HG03064 (cell line): ENCODE measurements around the gene AKR1B1.

ENCODE experiments used
- ATAC-seq: cut with Tn5 transposase; IDR thresholded peaks from one replicate; pipeline ENCODE4 v1.9.1; 2021; ENCODE audit warnings: low read depth; ENCODE audit not compliant: unreplicated experiment

Gene AKR1B1

DNA sequence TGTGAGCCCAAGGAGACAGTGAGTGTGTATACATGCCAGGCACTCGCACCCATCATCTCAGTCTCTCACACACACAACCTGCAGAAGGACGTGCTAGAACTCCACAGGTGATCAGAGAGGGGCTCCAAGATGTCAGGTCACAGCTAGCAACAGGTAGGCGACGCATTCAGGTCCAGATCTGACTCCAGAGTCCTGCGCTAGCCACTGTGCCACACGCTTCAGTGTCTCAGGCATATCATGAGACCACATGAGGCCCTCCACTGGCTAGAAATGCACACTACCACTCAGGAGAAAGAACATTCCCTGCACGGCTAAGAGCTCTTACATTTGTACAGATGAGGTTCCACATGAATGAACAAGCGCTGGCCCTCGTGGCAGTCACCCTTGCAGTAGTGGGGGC lies 11.5 kb downstream of the AKR1B1 start:
- ATAC-seq = no peak

DNA sequence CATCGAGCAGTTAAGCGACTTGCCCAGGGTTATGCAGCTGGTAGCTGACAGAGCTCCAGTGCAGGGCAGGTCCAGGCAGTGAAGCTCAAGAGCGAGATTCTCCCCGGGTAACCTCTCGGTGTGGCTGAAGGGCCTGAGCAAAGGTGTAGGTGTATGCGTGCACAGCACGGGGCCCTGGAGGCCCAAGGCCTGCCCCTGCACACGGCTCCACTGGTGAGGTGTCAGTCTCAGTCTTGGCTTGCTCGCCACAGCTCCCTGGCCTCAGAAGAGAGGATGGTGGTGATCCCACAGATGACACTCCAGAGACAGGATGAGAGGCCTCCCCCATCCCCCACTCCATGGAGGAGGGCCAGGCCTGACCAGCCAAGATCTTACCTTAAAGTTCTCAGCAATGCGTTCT lies 12.0 kb downstream of the AKR1B1 start:
- ATAC-seq = no peak

DNA sequence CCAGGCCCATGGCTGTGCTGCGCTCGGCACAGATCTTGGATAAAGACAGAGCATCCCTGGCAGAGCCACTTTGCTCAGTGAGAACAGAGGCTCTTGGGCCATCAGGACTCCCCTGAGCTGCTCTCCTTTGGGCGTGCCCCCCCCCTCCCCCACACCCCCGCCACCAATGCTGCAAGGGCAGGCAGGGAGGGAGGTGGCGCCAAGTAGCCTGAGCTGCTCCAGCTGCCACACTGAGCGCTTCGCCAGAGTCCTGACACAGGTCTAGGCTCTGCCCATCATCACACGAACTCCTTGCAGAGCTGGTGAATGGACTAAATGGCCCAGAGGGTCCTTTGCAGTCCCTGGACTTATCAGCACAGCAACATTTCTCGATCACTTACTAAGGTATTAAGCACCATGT lies 12.5 kb downstream of the AKR1B1 start:
- no peak for ATAC-seq

DNA sequence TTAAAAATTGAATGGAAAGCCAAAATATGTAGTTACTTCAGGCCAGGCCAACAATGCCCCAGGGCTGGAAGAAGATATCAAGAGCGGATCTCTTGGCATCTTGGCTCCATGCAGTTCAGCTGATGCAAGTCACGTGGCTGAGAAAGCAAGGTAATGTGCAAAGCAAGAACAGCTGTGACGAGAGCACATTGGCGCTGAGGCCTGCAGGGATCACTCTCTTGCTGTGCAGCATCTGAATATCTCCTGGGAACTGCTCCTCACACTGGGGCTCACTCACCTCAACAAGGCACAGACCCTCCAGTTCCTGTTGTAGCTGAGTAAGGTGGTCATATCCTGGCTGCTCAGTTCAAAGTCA lies 14.0 kb downstream of the AKR1B1 start:
- no peak for ATAC-seq

DNA sequence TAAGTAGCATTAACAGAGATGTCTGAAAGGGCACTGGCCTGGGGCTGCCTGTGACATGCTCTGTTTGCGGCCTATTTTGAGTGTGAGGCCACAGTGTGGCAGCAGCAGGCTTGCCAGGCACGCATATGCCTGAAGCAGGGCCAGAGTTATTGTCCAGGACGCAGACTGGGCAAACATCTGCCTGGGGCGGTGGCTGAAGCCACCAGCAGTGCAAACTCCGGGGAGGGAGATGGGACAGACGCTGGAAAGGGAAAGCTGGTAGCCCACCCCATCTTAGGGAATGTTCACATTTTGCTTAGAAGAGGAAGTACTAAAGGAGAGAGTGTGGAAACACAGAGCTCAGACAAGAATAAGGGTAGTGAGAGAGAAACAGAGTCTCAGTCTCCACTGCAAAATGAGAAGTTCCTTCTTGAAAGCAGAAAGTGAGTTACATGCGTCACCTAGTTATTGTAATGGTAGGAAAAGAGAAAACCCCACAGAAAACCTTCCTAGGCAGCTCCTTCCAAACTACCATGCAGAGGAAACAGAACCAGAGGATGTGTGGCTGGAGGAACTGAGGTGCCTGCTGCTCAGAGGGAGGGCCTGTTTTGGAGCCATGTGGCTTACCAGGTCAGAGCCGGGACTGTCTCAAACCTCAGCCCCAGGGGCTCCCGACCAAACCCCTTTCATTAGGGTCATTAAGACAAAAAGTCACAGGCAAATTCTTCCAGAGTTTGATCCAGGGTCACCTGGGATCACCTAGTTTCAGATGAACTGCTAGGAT lies 14.5 kb downstream of the AKR1B1 start:
- ATAC-seq = no peak

DNA sequence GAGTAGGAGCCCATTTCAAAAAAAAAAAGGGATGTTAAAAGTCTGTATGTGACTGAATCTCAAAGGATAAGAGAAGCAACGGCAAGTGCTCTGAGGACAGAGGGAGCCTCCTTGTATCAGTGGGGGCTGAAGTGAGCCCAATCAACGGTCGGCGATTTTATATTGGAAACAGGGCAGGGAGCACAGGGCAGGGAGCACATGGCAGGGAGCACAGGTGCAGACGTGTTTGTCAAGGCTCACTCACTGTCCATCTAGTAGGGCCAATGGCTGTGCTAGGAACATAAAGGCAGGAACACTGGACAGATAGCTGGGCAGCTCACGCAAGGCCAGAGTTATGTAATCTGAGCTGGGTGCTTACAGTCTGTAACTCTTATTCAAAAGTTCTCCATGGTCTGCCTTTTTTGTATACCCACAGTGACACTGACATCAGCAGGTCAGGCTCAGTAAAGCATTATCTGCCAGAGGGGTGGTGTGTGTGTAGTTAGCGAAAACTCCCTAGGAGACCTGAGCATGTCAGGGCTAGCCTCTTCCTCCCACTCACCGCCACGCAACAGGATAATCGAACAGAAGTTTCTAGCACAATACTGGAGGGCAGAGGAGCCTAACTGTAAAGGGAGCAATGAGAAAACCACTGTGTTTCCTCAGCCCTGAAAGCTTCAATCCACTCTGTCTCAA lies 15.4 kb downstream of the AKR1B1 start:
- no peak for ATAC-seq

DNA sequence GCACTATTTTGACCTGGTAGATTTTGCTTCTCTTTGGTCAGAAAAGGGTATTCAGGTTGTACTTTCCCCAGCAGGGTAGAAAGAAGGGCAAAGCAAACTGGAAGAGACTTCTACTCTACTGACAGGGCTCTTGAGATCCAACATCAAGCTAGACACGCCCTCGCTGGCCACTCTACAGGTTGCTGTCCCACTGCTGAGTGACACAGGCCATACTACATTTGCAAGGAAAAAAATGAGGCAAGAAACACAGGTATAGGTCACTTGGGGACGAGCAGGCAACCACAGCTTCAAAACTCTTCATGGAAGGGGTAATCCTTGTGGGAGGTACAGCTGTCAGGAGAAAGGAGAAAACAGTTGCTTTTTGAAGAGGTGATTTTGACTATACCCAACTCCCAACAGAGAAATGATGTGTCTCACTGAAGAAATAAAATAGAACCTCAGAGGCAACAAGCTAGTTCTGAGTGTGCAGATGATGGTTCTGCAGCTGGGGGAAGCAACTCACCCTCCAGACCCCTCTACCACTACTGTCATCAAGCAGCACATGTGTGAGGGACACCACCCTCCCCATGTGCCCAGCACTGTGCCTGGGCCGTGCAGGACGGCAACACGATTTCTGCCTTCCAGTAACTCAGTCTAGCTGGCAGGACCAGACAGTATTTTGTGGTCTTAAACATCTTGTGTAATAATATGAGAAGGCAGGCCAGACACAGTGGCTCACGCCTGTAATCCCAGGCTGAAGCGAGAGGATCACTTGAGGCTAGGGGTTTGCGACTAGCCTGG lies 16.3 kb downstream of the AKR1B1 start:
- no peak for ATAC-seq

DNA sequence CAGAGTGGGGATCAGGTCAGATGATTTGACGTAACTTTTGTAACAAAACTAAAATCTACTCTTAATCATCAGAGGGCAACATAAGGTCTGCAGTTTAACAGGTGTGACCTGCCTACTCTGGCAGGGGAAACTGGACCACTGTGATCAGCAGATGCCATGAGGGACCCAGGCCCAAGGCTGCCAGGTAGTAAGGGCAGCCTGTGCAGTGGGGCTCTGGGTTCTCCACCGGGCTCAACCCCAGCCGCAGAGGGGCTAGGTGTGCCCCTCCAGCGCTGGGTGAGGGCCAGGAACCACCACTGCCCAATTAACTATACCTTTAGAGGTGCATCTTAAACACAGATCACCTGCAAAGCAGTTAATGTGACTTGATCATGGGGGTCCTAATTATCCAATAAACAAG lies 17.6 kb downstream of the AKR1B1 start:
- no peak for ATAC-seq

DNA sequence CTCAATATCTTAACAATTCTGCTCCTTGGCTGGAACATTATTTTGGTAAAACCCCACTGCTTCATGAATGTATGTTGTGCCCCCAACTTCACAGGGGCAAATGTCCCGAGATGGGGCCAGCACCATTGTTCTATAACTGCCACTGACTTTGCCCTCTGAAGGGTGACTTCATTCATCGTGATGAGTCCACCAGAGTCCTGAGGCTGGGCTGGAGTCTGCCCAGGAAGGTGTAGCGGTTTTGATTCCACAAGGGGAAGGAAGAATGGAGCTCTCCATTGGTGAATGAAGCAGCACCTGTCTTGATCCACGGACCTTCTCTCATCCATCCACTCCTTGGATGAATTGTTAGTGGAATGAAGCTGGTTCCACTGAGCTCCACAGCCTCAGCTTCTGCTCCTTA lies 18.4 kb downstream of the AKR1B1 start:
- ATAC-seq = no peak

DNA sequence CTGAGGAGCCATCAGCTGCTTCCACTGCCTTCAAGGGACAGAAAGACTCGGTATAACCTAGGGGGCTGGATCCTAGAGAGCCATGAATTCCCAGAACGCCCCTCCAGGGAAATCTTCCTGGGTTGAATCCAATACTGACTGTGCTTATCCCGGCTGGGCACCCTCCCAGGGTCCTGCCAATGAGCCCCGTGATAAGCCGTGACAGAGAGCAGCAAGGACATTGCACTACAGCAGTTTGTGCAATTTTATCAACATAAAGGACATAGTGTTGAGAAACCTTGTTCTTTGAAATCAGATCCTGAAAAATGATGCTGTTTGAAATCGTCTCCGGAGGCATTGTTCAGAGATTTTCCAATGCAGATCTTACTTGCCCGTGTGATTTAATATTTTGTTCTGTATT lies 18.8 kb downstream of the AKR1B1 start:
- ATAC-seq = no peak

DNA sequence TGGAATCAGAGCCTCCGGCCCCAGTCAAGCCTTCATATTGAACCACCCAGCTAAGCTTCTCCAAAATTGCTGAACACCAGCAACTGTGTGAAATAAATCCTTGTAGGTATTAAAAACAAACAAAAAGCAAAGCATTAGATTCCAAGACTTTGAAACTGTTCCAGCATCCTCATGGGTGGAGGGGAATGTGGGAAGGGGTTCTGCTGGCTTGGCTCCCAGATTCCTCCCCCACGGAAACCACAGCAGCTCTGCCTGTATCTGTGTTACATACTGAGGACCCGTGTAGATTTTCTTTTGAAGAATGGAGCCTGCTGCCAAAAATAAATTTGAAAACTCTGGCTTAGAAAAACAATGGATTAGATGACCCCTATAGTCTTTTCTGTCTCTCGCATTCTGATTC lies 20.0 kb downstream of the AKR1B1 start:
- ATAC-seq = no peak

DNA sequence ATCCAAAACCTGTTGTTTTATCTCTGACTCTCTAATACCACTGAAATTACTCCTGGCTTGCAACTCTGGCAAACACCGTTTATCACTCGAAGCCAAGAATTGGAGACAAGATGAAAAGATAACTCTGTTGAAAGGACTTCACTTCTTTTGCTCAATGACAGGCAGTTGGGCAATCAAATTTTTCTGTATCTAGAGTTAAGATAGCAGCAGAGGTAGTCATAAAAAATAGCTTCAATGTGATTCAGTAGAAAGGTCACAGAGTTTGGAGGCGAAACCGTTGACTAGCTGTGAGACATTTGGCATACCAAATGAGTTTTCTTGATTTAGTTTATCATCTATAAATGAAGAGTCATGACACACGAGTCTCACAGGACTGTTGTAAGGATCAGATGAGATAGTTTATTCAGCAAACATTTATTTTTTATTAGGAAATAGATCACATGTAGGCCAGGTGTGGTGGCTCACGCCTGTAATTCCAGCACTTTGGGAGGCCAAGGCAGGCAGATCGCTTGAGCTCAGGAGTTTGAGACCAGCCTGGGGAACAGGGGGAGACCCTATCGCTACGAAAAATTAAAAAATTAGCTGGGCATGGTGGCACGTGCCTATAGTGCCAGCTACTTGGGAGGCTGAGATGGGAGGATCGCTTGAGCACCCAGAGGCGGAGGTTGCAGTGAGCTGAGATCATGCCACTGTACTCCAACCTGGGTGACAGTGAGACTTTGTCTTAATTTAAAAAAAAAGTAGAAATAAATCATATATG lies 23.6 kb downstream of the AKR1B1 start:
- ATAC-seq = no peak

DNA sequence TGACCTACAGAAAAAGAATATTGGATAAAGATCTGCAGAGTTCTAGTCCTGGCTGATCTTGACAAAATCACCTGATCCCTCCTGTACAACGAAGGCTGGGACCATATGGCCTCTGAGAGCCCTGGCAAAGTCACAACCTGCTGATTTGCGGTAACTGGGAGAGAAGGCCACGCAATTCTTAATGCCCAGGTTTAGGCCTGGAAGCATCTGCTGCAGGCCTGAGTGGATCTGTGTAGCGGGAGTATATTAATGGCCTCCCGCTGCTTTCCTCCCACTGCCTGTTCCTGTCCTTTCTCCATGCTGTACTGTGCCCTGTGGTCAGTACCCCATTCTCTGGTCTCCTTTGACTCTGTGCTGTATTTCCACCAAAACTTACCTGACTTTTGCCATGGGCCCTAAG lies 24.2 kb downstream of the AKR1B1 start:
- ATAC-seq = no peak

DNA sequence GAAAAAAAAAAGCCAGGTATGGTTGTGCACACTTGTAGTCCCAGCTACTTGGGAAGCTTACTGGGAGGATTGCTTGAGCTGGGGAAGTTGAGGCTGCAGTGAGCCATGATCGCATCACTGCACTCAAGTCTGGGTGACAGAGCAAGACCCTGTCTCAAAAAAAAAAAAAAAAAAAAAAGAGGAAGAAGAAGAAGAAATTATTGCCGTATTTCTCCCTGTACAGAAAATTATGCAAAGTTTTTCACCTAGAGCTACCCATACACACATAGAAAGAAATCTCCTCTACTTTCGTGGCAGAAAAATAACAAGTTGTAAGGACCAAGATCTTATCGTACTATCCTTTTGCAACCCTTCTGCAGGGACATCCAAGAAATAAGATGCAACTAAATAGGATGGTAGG lies 25.5 kb downstream of the AKR1B1 start:
- no peak for ATAC-seq

DNA sequence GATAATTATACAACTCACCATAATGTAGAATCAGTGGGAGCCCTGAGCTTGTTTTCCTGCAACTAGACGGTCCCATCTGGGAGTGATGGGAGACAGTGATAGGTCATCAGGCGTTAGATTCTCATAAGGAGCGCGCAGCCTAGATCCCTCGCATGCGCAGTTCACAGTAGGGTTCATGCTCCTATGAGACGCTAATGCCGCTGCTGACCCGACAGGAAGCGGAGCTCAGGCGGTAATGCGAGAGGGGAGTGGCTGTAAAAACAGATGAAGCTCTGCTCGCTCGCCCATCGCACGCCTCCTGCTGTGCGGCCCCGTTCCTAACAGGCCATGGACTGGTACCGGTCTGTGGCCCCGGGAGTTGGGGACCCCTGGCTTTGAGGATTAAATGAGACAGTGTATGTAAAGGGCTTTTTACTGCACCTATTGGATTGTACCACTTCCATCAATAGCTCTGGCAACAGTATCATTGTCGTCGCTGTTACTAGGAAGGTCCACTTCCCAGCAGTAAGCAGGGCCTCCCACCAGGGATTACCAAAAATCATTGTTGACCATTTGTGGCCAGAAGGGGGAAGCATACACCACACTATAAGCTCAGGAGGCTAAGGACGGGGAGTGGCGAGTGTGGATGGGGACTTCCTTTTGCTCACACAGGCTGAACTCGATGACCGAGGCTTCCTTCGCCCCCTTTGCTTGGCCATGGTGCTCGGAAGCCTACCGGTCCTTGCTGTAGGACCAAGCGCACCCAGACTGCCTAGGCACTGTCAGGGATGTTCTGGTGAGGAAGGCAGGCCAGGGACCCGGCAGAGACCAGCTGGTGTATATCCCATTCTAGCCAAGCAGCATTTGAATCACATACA lies 26.4 kb downstream of the AKR1B1 start:
- ATAC-seq = peak; percentile 95

DNA sequence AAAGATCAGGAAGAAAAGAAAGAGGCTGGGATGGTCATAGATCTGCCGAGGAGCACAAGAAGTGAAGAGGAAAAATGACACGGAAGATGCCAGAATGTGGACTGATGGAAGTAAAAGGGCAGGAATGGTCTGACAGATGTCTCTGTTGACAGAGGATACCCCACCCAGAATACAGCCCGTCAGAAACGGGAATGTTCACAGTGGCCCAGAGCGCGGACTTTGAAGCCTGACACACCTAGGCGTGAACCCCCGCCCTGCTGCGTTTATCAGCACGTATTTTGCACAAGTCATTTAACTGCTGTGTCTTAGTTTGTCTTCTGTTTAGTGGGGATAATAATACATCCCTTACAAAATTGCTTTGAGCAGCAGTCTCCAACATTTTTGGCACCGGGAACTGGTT lies 27.1 kb downstream of the AKR1B1 start:
- no peak for ATAC-seq

DNA sequence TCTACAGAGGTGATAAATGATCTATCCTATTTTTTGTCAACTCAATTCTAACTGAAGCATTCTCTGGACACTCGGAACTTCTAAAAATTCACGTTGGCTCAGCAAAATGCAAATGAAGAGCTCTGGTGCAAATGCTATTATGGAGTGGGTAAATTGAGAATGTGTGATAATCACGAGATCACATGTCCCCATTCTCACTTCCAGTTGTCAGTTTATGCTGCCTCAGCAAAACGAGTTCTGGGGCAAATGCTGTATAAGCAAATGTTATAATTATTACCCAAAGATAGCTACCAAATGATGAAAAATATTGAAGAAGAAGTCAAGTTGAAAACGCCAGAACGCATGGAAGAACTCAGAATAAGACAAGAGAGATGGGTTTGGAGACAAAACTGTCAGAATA lies 29.4 kb downstream of the AKR1B1 start:
- no peak for ATAC-seq

DNA sequence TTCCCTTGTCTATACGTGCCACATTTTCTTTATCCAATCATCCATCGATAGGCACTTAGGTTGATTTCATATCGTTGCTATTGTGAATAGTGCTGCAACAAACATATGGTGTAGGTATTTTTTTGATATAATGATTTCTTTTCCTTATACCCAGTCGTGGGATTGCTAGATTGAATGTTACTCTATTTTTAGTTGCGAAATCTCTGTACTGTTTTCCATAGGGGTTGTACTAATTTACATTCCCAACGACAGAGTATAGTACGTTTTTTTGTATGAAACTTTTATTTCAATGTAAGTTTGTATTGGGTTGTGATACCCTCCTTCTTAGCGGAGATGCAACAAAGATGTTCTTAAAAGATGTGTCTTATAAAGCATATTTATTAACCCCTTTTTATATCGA lies 30.0 kb downstream of the AKR1B1 start:
- no peak for ATAC-seq

DNA sequence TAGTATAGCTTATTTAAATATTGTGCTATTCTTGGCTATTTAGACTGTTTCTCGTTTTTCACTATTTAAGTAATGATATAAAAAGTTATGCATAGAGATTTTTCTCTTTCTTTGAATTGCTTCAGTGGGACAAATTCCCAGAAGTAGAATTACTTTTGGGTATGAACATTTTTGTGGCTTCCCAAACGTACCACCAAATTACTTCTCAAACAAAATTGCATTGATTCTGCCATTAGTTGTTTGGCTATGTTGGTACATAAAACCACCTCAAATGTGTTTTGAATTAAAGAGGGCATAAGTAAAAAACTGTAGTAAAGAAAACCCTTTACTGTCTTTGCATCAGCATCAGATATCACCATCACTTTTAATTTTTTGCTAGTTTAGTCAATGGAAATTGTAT lies 31.0 kb downstream of the AKR1B1 start:
- ATAC-seq = no peak

DNA sequence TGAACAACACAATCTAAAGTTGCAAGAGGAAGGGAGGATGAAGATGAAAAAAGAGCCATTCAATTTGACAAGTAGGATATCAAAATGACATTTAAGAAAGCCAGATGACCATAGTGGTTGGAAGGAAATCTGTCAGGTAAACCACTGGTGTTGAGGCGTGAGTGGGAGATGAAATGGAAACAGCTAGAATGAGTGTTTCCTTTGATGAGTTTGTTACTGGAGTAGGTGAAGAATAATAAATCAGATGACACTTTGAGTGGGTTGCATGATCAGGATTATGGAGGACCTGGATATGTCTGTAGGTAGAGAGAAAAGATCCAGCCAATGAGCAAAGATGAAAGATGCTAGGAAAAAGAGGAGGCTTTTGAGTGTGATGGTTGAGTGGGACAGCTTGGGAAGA lies 33.1 kb downstream of the AKR1B1 start:
- no peak for ATAC-seq
